HepG2 (cell line): Measurements from ENCODE around the gene RRBP1. TPM values are rescaled to one million over a fixed set of nuclear protein-coding genes. Genes with fewer than 3 reads are reported as not detected.
A peak's percentile ranks its signal among the peaks of the same experiment; 100 is the strongest.

Experiments
- GABPB1 ChIP-seq: IDR thresholded peaks from 2 replicates; pipeline ENCODE4 v1.6.1; 2016; ENCODE audit warnings: mild to moderate bottlenecking, missing genetic modification reagents, moderate library complexity, missing compliant biosample characterization
- POLR2A ChIP-seq, 2 experiments: IDR thresholded peaks; 2 replicates each; pipeline ENCODE4 v1.6.1; 2011; ENCODE audit warnings: low read depth in 2 of 2, low read length in 2 of 2, mild to moderate bottlenecking in 1 of 2, moderate library complexity in 1 of 2; ENCODE audit not compliant: insufficient read depth in 1 of 2
- POLR2G ChIP-seq: fragments of 200-400 bp; formaldehyde crosslinking; IDR thresholded peaks from 2 replicates; pipeline ENCODE4 v1.6.1; 2018; ENCODE audit warnings: mild to moderate bottlenecking, low read depth, low read length, moderate library complexity
- TARDBP ChIP-seq: sonication (generic); formaldehyde crosslinking; IDR thresholded peaks from 2 replicates; pipeline ENCODE4 v1.8.0; 2022; ENCODE audit warnings: mild to moderate bottlenecking, missing genetic modification reagents
- polyA plus RNA-seq, 8 experiments: library from polyadenylated mRNA; depleted of rRNA in 3 of 8; stranded (reverse) in 7 of 8; unstranded in 1 of 8; fragments of >200 nt; fragmentation: Illumina TruSeq in 4 of 8; extraction: Trizol in 4 of 8; gene quantifications; 2 replicates each; pipeline versions ENCODE4 v1.2.1 to v1.2.3, GENCODE V29; 2011 to 2016; ENCODE audit warnings: low read depth in 4 of 8, missing spikeins in 1 of 8, mixed read lengths in 1 of 8; ENCODE audit not compliant: insufficient read depth in 1 of 8
- total RNA-seq, 5 experiments: library from RNA; depleted of rRNA; stranded (reverse); fragments of >200 nt; fragmentation: Illumina TruSeq; extraction: Trizol; gene quantifications; 2 replicates each; pipeline ENCODE4 v1.2.3, GENCODE V29; 2016; ENCODE audit warnings: low read depth in 1 of 5
- TF ChIP-seq, protein P1 (sequence below): sonication (generic); formaldehyde crosslinking; IDR thresholded peaks from 2 replicates; pipeline ENCODE4 v1.5.0; 2020; ENCODE audit warnings: missing genetic modification reagents
- TF ChIP-seq, protein P2 (sequence below): sonication (generic); formaldehyde crosslinking; IDR thresholded peaks from 2 replicates; pipeline ENCODE4 v1.5.0; 2020; ENCODE audit warnings: mild to moderate bottlenecking, missing genetic modification reagents, moderate library complexity
- TF ChIP-seq, protein P3 (sequence below): sonication (generic); formaldehyde crosslinking; IDR thresholded peaks from 2 replicates; pipeline ENCODE4 v1.9.0; 2022; ENCODE audit warnings: low read depth, missing genetic modification reagents

RRBP1 gene
- total and polyA plus RNA-seq, 2 of the 13 experiments (the other 11 are each of a cell fraction or from before 2014, with no cell fraction given) = 150 to 222 TPM

DNA sequence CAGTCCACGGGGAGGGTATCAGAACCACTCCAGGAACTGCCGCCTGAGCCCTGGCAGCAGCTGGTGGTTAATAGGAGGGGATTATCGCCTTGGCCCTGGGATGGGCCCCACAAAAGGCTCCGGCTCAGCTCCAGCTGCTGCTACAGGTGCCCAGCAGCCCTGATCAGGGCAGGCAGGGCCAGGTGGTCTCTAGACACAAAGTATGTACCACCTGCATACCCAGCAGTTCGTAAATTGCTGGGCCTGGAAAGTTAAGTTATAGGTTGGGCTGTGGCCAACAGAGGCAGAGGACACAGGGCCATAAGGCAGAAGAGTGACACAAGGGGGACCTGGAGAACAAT lies 35.1 kb downstream of the RRBP1 start (continued):
- TF ChIP-seq GABPB1 (CRISPR knock-in tag) (0 out of 2 replicates have a peak, but pooled peaks have one; percentile 7), POLR2G (peak; percentile 47), TARDBP (CRISPR knock-in tag) (0 out of 2 replicates have a peak, but pooled peaks have one; percentile 3), POLR2A (IDR thresholded peaks at IDR 0.05; ENCODE audit: insufficient read depth in 1 of 2, low read depth in 2 of 2, low read length in 2 of 2) (peak in 1 of 2 experiments; percentile 16; a peak in 1 of 4 replicates)
- TF ChIP-seq, protein P1, sequence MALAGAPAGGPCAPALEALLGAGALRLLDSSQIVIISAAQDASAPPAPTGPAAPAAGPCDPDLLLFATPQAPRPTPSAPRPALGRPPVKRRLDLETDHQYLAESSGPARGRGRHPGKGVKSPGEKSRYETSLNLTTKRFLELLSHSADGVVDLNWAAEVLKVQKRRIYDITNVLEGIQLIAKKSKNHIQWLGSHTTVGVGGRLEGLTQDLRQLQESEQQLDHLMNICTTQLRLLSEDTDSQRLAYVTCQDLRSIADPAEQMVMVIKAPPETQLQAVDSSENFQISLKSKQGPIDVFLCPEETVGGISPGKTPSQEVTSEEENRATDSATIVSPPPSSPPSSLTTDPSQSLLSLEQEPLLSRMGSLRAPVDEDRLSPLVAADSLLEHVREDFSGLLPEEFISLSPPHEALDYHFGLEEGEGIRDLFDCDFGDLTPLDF (CRISPR knock-in tag) = no peak
- TF ChIP-seq, protein P2, sequence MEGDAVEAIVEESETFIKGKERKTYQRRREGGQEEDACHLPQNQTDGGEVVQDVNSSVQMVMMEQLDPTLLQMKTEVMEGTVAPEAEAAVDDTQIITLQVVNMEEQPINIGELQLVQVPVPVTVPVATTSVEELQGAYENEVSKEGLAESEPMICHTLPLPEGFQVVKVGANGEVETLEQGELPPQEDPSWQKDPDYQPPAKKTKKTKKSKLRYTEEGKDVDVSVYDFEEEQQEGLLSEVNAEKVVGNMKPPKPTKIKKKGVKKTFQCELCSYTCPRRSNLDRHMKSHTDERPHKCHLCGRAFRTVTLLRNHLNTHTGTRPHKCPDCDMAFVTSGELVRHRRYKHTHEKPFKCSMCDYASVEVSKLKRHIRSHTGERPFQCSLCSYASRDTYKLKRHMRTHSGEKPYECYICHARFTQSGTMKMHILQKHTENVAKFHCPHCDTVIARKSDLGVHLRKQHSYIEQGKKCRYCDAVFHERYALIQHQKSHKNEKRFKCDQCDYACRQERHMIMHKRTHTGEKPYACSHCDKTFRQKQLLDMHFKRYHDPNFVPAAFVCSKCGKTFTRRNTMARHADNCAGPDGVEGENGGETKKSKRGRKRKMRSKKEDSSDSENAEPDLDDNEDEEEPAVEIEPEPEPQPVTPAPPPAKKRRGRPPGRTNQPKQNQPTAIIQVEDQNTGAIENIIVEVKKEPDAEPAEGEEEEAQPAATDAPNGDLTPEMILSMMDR = 0 out of 2 replicates have a peak, but pooled peaks have one; percentile 15
- TF ChIP-seq, protein P3, sequence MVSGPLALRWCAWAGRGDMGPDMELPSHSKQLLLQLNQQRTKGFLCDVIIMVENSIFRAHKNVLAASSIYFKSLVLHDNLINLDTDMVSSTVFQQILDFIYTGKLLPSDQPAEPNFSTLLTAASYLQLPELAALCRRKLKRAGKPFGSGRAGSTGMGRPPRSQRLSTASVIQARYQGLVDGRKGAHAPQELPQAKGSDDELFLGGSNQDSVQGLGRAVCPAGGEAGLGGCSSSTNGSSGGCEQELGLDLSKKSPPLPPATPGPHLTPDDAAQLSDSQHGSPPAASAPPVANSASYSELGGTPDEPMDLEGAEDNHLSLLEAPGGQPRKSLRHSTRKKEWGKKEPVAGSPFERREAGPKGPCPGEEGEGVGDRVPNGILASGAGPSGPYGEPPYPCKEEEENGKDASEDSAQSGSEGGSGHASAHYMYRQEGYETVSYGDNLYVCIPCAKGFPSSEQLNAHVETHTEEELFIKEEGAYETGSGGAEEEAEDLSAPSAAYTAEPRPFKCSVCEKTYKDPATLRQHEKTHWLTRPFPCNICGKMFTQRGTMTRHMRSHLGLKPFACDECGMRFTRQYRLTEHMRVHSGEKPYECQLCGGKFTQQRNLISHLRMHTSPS (CRISPR knock-in tag) = 0 out of 2 replicates have a peak, but pooled peaks have one; percentile 43
